GM18499 (cell line): ENCODE data around the gene HCN4.
"Not testable (repeated sequence)": the region's sequence is repeated elsewhere in the genome, so short reads cannot be mapped to it uniquely, and the experiment has no call there.

Experiments used
- ATAC-seq: cut with Tn5 transposase; IDR thresholded peaks from one replicate; pipeline ENCODE4 v1.9.1; 2021; ENCODE audit warnings: moderate number of reproducible peaks; ENCODE audit not compliant: insufficient read depth, unreplicated experiment

Gene HCN4

DNA sequence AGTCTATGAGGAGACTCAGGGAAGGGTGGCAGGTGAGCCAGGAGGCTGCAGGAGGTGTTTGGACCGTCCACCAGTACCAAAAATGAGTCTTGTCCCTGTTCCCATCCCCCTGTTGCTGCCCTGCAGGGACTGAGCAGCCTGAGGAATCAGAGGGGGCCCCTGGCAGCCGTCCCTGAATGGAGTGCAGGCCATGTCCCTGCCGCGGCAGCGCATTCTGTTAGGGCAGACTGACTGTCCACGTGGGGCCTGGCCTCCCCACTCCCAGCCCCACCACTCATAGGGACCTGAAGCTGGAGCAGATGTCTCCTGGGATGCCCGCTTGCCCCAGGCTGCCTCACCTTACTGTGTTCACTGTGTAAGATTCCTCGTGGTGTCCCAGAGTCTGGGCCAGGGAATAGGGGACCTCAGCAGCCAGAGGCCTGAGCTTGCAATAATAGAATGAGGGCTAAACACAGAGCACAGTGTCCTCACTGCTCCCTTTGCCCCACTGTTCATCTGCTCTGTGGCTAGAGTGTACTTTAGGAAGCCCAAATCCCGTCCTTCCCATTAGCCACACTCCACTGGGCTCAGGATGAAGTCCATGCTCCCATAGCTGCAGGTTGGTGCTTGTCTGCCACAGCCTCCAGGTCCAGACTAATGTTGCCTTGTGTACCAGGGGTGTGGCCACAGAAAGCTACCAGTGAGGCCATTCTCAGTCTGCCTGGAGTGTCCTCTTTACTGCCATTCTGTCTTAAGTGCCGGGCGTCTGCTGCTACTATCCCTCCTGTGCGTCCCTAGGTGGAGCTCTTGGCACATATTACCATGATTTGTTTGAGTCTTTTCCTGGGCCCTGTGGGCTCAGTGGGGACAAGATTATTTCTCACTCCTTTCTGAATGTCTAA, 63.2 kb downstream of the HCN4 start:
- no peak for ATAC-seq

DNA sequence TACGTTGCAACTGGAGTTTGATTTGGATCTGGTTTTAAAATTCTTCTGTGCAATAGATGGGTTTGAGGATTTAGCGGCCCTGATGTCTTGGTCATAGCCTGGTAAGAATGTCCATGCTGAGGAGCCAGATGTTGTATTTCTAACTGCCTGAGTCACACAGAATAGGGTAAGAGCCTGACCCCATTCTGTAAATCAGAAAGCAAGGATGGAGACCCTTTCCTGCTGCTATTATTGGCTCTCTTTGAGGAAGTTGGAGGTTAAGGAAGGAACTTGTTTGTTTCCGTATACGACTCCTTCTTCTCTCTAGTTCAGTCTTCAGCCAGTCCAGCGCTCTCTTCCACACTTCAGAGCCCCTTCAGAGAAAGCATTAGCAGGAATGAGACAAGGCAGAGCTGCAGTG, 65.1 kb downstream of the HCN4 start:
- no peak for ATAC-seq

DNA sequence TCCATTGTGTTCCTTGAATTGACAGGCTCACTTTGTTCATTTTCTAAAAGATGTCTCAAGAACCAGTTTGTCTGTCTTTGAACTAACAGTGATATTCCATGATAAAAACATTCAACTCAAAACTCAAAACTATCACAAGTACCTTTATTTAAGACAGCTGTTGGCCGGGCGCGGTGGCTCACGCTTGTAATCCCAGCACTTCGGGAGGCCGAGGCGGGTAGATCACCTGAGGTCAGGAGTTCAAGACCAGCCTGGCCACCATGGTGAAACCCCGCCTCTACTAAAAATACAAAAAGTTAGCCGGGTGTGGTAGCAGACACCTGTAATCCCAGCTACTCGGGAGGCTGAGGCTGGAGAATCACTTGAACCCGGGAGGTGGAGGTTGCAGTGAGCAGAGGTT, 68.5 kb downstream of the HCN4 start:
- ATAC-seq: not testable (repeated sequence)

DNA sequence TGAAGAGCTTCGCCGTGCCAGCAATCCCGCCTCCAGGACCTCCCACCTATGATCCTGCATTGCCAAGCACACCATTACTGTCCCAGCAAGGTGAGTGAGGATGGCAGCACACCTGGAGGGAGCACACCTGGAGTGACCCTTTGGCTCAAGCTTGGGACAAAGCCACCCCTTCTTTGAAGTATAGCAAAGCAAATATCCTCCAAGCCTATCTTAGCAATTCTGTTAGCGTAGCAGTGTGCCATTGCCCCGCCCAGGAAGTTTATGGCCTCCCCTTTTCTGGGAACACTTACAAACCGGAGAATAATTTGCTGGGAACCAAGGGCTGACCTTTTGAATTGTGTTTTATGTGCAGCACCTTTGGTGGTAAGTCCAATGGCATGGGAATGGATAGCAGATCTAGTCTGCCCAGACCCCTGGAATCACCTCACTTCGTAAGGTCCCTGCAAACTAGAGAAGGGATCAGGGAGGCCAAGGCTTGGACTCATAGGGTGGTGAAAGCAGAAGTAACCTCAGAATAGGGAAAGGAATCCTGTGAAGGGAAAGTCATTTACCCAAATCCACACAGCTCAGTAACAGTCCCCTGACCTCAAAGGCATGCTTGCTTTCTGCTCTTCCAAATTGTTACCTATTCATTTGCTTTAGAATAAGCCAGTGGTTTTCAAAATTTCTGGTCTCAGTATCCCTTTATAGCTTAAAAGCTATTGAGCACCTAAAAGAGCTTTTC, 70.1 kb downstream of the HCN4 start:
- no peak for ATAC-seq

DNA sequence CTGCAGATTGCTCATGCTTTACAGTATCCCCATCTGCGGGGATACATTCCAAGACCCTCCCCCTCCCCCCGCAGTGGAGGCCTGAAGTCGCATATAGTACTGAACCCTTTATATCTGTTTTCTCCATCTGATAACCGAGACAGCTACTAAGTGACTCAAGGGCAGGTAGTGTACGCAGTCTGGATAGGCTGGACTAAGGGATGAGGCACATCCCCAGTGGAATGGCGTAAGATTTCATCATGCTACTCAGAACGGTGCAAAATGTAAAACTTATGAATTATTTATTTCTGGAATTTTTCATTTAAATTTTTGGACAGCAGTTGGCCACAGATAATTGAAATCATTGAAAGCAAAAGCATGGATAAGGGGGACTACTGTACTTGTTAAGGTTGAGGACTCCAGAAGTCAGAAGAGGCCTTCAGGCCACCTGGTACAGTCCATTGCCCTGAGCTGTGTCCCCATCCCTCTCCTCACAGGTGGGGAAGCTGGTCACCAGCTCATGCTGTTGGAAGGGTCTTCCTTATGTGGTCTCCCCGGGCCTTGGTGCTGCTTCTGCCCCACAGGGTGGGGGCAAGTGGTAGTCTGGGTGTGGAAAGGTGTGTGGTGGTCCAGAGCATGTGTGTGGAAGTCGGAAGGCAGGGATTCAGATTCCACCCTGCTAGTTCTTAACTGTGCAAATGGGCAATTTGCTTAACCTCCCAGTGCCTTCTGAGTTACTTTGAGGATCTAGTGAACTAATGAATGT, 72.0 kb downstream of the HCN4 start:
- no peak for ATAC-seq

DNA sequence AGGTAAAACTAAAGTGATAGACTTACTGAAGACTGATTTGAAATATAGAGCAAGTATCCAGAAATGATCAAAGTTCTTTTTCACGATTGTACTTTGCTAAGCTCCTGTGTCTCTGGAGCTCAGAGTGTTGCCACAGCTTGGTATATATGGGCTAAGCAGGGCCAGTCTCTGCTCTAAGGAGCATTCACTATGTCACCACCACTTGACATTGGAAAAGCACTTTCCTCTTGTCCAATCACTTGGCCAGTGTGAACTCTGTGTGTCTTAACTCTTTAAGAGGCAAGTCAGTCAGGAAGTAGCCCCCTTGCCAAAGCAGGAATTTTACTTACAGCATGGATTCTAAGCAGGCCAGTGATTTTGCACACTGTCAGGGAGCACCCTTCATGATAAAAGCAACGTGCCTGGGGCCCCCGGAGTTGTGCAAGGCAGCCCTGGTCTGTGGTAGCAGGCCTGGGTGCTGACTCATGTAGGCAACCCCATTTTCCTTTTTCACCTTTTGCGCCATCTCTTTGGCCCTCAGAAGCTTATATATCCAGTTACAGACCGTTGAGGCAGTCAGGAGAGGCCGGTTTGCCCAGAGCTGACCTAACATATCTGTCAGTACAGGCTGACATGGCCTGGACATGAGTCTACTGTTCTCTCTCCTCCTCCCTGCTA, 73.0 kb downstream of the HCN4 start:
- no peak for ATAC-seq

DNA sequence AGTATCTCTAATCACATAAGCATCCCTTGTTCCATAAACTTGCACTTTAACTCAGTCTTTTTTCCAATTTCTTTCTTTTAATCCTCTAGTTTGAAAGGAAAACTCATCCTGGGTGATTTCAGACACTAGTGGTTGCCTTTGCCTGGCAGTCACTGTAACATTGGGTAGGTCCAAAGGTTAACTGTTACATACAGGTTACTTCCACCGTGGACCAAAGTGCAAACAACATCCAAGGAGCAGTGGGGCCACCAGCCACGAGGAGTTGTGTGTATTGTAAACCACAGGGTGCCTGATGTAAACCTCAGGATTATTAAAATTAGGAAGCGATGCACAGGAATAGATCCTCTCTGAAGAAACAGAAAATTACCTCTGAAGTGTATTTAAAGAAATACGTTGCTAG, 75.0 kb downstream of the HCN4 start:
- no peak for ATAC-seq

DNA sequence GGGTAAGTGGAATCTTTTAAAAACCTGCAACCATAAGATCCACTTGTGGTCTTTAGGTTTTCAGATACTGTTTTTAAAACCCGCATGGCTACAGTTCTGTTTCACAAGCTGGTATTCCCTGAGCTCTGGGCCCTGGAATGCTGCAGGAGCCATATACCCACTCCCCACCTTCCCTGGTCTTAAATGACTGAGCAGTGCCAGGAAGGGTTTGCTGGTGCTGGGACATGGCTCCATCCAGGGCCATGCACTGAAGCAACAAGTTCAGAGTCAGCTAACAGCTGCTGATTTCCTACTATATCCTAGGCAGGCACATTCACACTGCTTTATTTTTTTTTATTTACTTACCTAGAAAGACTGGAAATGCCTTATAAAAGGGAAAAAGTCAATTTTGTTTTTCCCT, 77.3 kb downstream of the HCN4 start:
- ATAC-seq: no peak

DNA sequence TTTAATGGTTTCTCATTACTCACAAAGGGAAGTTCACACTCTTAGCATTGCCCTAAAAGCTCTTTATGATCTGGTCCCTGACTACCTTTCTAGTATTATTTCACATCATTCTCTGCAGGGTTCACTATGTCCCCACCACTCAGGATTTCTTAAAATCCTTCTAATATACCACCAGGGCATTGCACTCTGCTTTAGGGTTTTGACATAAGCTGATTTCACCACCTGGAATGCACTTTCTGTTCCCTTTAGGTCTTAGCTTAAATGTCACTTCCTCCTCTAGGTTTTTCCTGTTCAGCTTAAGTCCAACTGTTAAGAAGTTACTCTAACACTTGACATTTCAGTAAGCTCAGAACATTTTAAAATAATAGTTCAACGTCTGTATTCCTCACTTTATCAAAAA, 81.7 kb downstream of the HCN4 start:
- ATAC-seq: no peak

DNA sequence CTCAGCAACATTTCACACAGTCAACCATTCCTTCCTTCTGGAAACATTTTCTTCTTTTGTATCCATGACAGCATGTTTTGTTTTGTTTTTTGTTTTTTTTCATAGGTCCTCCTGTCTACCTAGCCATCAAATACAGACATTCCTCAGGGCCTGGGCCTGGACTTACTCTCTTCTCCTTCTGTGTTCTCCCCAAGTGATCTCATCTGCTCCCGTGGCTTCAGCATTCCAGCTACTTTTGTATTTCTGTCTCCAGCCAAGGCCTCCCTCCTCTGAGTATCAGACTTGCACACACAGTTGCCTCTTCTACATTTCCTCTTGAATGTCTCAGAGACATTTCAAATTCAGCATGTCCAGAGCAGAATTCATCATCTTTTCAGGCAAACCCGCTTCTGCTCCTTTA, 82.4 kb downstream of the HCN4 start:
- ATAC-seq: no peak

DNA sequence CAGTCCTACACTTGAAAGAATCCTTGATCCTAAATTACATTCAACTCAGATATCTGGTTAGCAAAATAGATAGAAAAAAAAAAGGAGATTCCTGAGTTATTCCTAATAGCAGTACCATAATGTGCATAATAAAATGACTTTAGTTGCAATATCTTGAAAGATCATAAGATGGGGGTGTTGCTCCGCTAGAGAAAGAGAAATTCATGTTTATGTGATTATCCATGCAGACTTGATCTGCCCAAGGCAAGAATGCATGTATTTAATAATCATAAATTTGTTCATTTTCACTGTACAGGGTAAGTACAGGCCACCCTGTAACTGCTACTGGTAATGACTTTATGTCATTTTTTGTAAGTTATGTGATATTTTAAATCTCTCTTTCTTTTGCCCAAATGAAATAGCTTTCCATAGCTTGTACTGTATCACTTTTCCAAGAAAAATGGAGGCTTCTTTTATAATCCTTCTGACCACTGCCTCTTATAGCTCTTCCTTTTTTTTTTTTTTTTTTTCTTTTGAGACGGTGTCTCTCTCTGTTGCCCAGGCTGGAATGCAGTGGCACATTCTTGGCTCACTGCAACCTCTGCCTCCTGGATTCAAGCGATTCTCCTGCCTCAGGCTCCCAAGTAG, 84.6 kb downstream of the HCN4 start:
- ATAC-seq: no peak

DNA sequence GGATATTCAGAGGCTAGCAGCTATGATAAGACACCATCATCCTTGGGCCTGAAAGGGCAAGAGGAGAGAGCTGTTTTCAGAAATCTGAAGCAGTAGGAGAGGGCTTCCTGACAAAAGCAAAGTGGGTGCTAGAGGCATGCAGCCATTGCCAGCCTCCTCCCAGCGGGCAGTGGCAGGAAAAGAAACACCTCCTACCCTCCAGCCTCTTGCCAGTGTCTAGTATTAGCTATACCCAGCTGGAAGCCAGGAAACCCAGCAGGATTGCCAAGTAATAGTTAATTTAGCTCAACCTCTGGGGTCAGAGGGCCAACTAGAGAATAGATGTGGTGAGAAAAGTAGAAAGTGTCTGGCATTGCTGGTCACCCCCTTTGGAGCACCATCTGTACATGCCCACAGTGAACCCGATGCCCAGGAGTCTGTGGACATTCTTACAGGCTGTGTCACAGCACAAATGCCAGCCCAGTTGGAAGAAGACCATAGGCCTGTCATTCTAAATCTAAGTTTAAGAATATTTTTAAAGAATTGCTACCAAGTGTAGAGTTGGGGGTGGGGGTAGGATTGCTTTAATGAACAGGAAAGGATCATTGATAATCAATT, 85.3 kb downstream of the HCN4 start:
- no peak for ATAC-seq

DNA sequence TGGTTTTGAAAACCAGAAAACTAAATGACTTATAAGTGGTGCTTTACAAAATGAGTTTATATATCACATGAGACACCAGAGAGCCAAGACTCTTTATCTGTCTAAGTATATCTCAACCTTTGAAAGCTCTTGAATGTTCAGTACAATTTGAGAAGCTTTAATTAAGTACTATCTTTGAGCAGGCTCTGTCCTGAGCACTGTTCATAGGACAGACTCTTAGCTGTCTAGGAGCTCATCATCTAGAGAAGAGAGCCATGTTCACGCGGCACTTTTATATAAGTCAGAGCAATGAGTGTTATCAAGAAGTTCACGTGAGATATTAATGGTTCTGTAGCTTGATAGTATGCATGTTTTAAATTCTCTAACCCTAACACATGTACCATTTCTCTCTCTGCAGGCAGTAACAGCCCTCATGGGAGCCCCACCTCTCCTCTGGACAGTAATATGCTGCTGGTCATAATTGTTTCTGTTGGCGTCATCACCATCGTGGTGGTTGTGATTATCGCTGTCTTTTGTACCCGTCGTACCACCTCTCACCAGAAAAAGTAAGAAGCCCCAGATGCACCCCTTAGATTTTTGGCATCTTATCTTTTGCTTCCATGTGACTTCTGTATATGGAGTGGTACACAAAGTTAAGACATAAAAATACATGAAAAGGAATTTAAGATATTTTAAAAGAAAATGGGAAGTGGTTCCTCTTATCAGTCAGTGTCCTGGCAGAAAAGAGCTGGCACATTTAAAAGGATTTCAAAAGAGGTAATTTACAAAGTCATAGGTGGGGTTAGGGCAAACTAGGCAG, 86.0 kb downstream of the HCN4 start:
- ATAC-seq: no peak

DNA sequence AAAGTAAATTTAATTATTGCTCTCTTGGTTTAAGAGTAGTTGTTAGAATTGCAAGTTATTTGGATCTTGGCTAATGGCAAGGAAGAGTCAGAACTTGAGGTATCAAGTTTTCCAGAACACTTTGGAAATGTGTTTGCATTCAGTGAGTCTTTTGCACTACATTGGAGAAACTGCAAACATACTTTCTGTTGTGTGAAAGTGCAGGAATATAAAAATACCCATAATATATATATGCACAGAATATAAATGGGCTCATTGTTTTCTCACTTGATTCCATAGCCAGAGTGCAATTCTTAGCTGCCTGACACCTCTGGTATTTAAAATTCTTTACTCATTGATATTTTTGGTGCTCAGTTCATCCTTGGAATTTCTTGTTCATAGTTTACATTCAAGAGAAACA, 92.9 kb downstream of the HCN4 start:
- ATAC-seq: no peak

DNA sequence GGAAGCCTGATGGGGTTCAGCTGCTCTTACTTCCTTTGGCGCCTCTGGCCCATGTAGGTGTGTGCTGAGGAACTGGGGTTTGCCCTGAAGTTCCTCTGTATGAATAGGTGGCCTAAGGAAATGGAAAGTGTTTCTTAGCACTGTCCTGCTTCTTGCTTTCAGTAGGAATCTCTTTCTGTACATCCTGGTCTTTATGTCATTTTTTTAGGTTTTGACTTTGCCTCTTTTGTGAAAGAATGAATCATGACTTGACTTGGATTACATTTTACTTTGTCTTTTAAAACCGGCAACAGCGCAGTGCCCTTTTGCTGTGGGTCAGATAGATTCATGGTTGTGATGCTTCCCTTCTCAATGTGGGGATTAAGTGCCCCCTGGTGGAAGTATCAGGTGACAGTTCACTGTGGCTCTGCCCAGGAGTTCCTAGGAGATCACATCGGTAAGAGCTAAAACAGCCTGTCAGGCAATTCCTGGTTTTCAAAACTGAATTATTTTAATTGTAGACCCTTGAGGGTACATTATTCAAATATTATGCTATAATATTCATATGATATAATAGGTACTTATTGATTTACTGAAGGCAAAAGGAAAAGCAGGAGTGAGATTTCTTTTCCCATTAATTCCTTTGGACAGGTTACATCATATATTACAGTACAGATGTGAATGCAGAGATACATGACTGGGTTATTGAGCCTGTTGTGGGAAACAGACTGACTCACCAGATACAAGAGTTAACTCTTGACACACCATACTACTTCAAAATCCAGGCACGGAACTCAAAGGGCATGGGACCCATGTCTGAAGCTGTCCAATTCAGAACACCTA, 95.4 kb downstream of the HCN4 start:
- no peak for ATAC-seq

DNA sequence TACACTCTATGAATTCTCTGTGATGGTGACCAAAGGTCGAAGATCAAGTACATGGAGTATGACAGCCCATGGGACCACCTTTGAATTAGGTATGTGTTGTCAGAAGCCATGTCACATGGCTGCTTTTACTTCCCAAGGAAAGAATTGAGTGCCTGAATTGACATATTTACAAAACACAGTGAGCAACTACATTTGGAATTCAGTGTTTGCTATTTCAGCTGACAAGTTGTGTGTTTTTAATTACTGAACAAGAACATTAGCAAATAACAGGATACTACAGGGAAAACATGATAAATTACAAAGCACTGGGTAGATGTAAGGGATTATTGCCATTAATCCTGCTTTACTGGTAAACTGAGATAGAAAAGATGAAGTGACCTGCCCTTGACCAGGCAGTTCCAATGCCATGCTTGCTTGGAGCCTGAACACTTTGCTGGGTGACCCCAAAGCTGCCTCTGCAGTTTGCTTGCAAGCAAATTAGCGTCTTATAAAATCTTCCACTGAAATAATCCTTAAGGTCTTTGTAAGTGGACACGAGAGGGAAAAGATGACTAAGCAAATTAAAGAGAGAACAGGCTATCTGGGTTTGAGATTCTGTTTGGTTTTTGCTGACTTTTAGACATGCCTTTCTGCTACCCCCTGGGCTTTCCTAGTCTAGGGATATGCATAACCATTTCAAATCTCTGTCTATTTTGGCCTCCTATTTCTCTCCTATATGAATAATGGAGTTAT, 98.2 kb downstream of the HCN4 start:
- ATAC-seq: no peak
